Endothelial cell of umbilical vein (primary cell): ENCODE results near the gene MMP24.

Experiments
- CTCF ChIP-seq, 2 donors: IDR thresholded peaks; 1 replicate in 1 of 2; 2 replicates in 1 of 2; pipeline ENCODE4 v1.5.1; 2011; ENCODE audit warnings: low read length in 2 of 2, mild to moderate bottlenecking in 2 of 2, moderate library complexity in 2 of 2, control low read depth in 1 of 2, inconsistent platforms in 1 of 2, low read depth in 1 of 2; ENCODE audit not compliant: insufficient read depth in 1 of 2; ENCODE audit errors: extremely low read depth in 1 of 2
- EZH2 ChIP-seq: IDR thresholded peaks from 2 replicates; pipeline ENCODE4 v1.6.1; 2012; ENCODE audit warnings: borderline replicate concordance, low read depth, mild to moderate bottlenecking, moderate library complexity, low read length, inconsistent platforms; ENCODE audit not compliant: severe bottlenecking
- FOS ChIP-seq: IDR thresholded peaks from 2 replicates; pipeline ENCODE4 v1.6.1; 2011; ENCODE audit warnings: mild to moderate bottlenecking, low read length, moderate library complexity, borderline replicate concordance; ENCODE audit not compliant: insufficient read depth
- GATA2 ChIP-seq: IDR thresholded peaks from 2 replicates; pipeline ENCODE4 v1.7.0; 2011; ENCODE audit warnings: low read depth, mild to moderate bottlenecking, moderate library complexity, mixed read lengths, low read length; ENCODE audit not compliant: insufficient read length, insufficient read depth
- JUN ChIP-seq: IDR thresholded peaks from 2 replicates; pipeline ENCODE4 v1.6.1; 2011; ENCODE audit warnings: borderline replicate concordance, low read depth; ENCODE audit not compliant: insufficient read length, insufficient read depth
- MAX ChIP-seq: IDR thresholded peaks from 2 replicates; pipeline ENCODE4 v1.6.1; 2011; ENCODE audit not compliant: insufficient read depth, insufficient read length
- MYC ChIP-seq: IDR thresholded peaks from one replicate; pipeline ENCODE4 v1.6.1; 2011; ENCODE audit warnings: mild to moderate bottlenecking, low read depth, low read length
- POLR2A ChIP-seq: IDR thresholded peaks from 2 replicates; pipeline ENCODE4 v1.6.1; 2012; ENCODE audit warnings: low read depth, mild to moderate bottlenecking, control low read depth, low read length
- POLR2AphosphoS5 ChIP-seq: IDR thresholded peaks from 2 replicates; pipeline ENCODE4 v1.6.1; 2012; ENCODE audit warnings: low read depth, mild to moderate bottlenecking, control low read depth, low read length, moderate library complexity; ENCODE audit not compliant: insufficient read depth

GRCh38 chr20:35297740-35298139, 71.2 kb downstream of the MMP24 start:
- no peak for TF ChIP-seq EZH2
- TF ChIP-seq POLR2AphosphoS5 = no peak
- TF ChIP-seq CTCF (IDR thresholded peaks at IDR 0.05; ENCODE audit: extremely low read depth in 1 of 2, insufficient read depth in 1 of 2, low read depth in 1 of 2, low read length in 2 of 2) = no peak
- TF ChIP-seq FOS = no peak
- no peak for TF ChIP-seq POLR2A
- TF ChIP-seq JUN = no peak
- no peak for TF ChIP-seq MAX
- no peak for TF ChIP-seq GATA2
- no peak for TF ChIP-seq MYC
